Astrocyte of the spinal cord (primary cell): ENCODE results near the gene CAMK2G.

Experiments used
- DNase-seq: peaks from one replicate; pipeline ENCODE4 v3.0.0; 2011; ENCODE audit warnings: low read depth, low spot score
- H3K4me3 ChIP-seq: 2 replicates; pipeline ENCODE4 v1.5.1; 2011; ENCODE audit warnings: low read depth, mild to moderate bottlenecking, low read length, moderate library complexity
- CTCF ChIP-seq: IDR thresholded peaks from 2 replicates; pipeline ENCODE4 v1.5.1; 2012; ENCODE audit warnings: low read depth, mild to moderate bottlenecking, low read length, inconsistent platforms
- in situ Hi-C: cut with HindIII; loops from 2 replicates; pipeline ENCODE4 v1.10.0; 2017; ENCODE audit warnings: low sequenced_read_pairs

Gene CAMK2G

GRCh38 chr10:73868655-73869195, 5.6 kb downstream of the CAMK2G start:
- in situ Hi-C loops: no loop called here
- TF ChIP-seq CTCF: no peak
- H3K4me3 ChIP-seq: no peak overlapping the region
- no peak for DNase-seq

GRCh38 chr10:73867871-73868631, 6.3 kb downstream of the CAMK2G start:
- in situ Hi-C loops: no loop called here
- TF ChIP-seq CTCF: no peak
- no peak overlapping the region for H3K4me3 ChIP-seq
- no peak for DNase-seq

DNA sequence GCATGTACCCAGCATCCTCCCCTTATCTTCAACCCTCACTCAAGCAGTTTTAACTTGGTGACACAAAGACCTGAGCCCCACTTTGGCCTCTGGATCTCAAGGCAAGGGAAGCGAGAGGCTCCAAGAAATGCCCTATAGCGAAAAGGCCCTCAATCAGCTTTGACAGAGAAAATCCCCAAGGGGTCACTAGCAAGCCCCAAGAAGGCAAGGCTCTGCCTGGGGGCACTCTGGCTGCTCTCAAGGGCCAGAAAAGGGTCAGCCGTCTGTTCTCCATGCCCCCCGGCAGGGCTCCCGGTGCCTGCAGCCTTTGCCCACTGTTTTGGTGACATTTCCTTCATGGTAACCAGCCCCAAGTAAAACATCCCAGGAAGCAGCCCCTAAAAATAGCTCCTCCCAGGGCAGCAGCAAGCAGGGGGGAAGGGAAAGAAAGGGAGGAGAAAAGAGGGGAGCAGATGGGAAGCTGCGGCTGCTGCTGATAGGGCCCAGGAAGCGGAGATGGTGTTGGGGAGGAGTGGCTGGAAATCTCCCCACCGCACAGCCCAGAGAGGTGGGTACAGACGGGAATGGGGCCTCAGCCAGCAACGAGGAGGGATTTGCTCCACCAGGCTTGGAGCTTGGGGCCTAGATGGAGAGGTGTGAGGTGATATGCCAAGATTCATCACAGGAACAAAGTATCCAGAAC, 7.1 kb downstream of the CAMK2G start:
- no peak overlapping the region for H3K4me3 ChIP-seq
- DNase-seq: no peak
- no peak for TF ChIP-seq CTCF
- in situ Hi-C loops: no loop called here

DNA sequence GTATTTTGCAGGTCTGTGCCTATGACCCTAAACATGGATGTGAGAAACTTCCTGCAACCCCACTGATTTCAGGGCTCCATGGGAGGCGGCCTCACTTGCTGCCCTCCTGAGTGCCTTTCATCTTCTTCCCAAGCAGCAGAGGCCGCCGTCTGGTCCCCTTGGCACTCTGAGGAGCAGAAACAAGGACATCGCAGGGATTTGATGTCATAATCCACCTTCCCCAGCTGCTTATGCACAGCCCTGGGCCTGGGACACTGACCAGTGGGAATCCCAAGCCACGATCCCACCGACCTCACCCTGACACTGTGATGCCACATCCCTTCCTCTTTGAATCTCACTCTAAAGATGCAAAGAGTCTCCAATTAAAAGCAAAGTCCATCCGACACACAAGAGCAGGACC, 7.7 kb downstream of the CAMK2G start:
- in situ Hi-C loops: no loop called here
- H3K4me3 ChIP-seq: no peak overlapping the region
- no peak for TF ChIP-seq CTCF
- DNase-seq: no peak

GRCh38 chr10:73865459-73866442, 8.6 kb downstream of the CAMK2G start:
- DNase-seq: no peak
- no peak overlapping the region for H3K4me3 ChIP-seq
- no peak for TF ChIP-seq CTCF
- in situ Hi-C loops: no loop called here

DNA sequence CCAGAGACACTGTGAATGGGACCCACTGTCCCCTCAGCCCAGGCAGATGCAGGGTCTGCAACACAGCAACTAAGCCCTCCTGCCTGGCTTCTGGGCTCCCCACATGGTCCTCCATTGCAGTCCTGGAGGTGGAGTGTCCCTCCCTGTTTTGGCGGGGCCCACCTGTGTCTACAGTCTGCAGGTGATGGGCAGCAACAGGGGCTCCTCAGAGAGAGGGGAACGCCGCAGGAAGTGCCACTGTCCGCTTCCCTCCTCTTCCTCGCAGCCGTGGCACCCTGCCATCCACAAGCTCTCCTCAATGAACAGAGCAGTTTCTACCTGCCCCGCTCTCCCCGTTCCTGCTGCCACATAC, 9.3 kb downstream of the CAMK2G start:
- no peak overlapping the region for H3K4me3 ChIP-seq
- no peak for TF ChIP-seq CTCF
- no peak for DNase-seq
- in situ Hi-C loops: no loop called here
